KOPT-K1 (cell line): ENCODE measurements around the gene MYLIP.

Experiments
- H3K27ac ChIP-seq: fragments of 200-600 bp; sonication (generic); 2 replicates; pipeline ENCODE4 v1.5.1; 2016; ENCODE audit warnings: antibody characterized with exemption, mild to moderate bottlenecking, low read depth, low read length; ENCODE audit not compliant: poor library complexity, severe bottlenecking
- H3K36me3 ChIP-seq: fragments of 200-600 bp; sonication (generic); 2 replicates; pipeline ENCODE4 v1.5.1; 2017; ENCODE audit warnings: antibody characterized with exemption, mild to moderate bottlenecking, low read length, moderate library complexity; ENCODE audit not compliant: insufficient read depth
- H3K9me3 ChIP-seq: fragments of 200-600 bp; sonication (generic); 2 replicates; pipeline ENCODE4 v1.5.1; 2017; ENCODE audit warnings: antibody characterized with exemption, low read length, mild to moderate bottlenecking; ENCODE audit not compliant: insufficient read depth, poor library complexity, severe bottlenecking

MYLIP gene

GRCh38 chr6:16126861-16127260 is 2.0 kb upstream of the MYLIP start:
- no peaks in the 10 kb centered on the region for H3K9me3 ChIP-seq
- no peaks in the 10 kb centered on the region for H3K36me3 ChIP-seq
- H3K27ac ChIP-seq, result no peak overlapping the region

GRCh38 chr6:16127471-16127870 is 1.4 kb upstream of the MYLIP start:
- H3K36me3 ChIP-seq, result no peaks in the 10 kb centered on the region
- no peaks in the 10 kb centered on the region for H3K9me3 ChIP-seq
- H3K27ac ChIP-seq, result no peak overlapping the region

- no peak overlapping the region for H3K27ac ChIP-seq
- H3K36me3 ChIP-seq, result no peaks in the 10 kb centered on the region
- no peaks in the 10 kb centered on the region for H3K9me3 ChIP-seq
Observed at GRCh38 chr6:16129623-16130401, 926 bp downstream of the MYLIP start.

- H3K36me3 ChIP-seq, result no peaks in the 10 kb centered on the region
- H3K27ac ChIP-seq, result no peak overlapping the region
- H3K9me3 ChIP-seq, result no peaks in the 10 kb centered on the region
Observed at GRCh38 chr6:16130437-16130891, 1.6 kb downstream of the MYLIP start.

DNA sequence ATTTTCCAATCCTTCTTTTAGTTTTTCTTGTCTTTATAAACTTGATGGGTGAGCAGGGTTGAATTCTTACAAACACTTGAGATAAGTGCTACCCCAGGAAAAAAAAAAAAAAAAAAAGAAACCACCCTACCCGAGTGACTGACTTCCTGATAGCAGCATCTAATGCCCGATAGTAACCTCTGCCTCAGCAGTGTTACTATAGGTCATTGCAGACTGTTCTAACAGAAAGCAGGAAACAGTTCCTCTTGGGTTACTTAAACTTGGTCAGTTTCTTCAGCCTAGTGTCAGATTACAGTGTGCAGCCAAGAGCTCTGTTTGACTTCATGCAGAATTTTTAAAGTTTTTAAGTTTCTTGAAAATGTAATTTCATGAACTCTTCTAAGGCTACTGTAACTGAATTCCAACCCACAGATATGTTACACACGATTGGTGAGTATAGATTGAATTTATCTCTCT is 2.1 kb downstream of the MYLIP start:
- H3K9me3 ChIP-seq, result no peaks in the 10 kb centered on the region
- H3K36me3 ChIP-seq, result no peaks in the 10 kb centered on the region
- no peak overlapping the region for H3K27ac ChIP-seq

DNA sequence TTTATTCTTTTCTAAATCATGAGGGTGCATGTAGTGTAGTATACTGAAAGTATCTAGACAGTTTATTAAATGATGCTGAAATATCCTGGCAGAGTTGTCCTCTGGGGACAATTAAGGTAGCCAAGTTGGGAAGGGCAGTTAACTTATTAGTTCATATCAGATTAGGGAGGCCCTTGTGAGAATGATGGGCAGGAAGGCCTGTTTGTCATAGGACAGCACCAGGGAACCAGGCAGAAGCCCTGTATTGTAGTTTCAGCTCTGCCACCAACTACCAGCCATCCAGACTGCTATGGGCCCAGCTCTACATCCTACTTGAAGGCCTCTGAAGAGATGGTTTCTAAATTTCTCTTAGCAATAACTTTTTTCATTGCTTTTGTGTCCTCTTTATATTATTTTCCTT is 4.0 kb downstream of the MYLIP start:
- no peak overlapping the region for H3K27ac ChIP-seq
- no peaks in the 10 kb centered on the region for H3K36me3 ChIP-seq
- no peaks in the 10 kb centered on the region for H3K9me3 ChIP-seq

DNA sequence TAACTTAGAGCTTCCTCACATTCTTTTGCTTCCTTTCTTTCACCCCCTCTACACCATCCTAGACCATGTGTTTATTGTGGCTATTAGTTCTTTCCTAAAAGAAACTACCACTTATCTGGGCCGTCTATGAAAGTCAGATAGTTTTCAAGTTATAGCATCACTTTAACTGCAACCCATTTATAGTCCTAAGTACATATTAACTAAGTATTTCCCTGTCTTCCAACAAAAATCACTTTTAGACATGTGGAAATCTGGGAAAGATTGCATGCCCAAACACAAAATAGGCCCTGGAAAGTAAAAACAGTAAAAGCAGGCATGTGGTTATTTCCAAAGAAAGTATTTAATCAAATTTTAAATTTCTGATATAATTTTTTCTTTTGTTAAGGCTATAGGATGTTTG is 5.5 kb downstream of the MYLIP start:
- Histone ChIP-seq H3K9me3 (no peaks in the 10 kb centered on the region), H3K27ac (no peak overlapping the region), H3K36me3 (no peaks in the 10 kb centered on the region)

DNA sequence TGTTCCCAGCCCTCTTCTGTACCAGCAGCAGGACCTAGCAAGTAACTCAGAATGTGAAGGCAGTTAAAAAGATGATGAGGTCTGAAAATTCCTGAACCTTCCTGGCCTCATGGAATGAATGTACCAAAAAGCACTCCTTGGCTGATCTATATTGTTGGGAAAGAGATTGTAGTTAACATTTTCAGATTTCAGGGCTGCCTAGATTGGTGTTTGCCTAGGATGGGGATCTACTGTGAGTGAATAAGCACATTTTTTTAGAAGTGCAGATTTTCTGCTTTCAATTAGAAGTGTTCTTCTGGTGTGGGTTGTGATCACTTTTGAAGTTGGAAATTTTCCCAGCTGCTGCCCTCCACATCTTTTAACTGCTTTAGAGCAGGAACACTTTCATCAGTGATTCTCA is 6.2 kb downstream of the MYLIP start:
- Histone ChIP-seq H3K27ac (no peak overlapping the region), H3K9me3 (no peaks in the 10 kb centered on the region), H3K36me3 (no peaks in the 10 kb centered on the region)

DNA sequence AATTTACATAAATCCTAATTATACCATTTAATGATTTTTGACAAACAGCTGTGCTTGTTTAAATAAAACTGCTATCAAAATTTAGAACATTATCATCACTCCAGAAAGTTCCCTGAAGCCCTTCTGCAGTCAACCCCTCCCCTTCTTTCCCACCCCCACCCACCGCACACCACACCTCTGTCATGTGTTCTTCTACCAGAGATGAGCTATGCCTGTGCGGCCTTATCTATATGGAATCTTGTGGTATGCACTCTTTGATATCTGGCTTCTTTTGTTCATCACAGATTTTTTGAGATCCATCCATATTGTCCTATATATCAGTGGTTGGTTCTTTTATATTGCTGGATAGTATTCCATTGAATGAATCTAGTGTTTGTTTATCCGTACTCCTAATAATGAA is 7.2 kb downstream of the MYLIP start:
- Histone ChIP-seq H3K9me3 (no peaks in the 10 kb centered on the region), H3K27ac (no peak overlapping the region), H3K36me3 (no peaks in the 10 kb centered on the region)

- Histone ChIP-seq H3K9me3 (no peaks in the 10 kb centered on the region), H3K27ac (no peak overlapping the region), H3K36me3 (no peaks in the 10 kb centered on the region)
Observed at GRCh38 chr6:16136621-16137450, 8.0 kb downstream of the MYLIP start.

- no peaks in the 10 kb centered on the region for H3K36me3 ChIP-seq
- H3K27ac ChIP-seq, result no peak overlapping the region
- no peaks in the 10 kb centered on the region for H3K9me3 ChIP-seq
Observed at GRCh38 chr6:16137451-16137801, 8.5 kb downstream of the MYLIP start.

DNA sequence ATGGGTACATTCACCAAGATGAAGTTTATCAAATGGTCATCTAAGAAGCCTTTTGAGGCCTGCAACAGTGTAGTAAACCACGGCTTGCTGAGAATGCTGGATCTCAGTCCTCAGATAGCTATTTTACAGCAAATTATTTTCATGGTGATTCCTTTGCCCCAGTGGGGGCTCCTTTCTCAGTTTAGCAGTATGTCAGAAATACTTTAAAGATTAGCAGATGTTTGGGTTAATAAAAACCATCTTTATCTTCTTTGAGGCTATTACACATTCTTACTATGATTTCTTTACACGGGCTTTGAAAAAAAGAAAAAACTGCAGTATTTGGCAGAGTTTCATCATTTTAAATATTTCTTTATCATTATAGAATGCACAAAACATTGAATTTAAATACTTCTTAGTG is 10.7 kb downstream of the MYLIP start:
- Histone ChIP-seq H3K36me3 (no peaks in the 10 kb centered on the region), H3K27ac (no peak overlapping the region), H3K9me3 (no peaks in the 10 kb centered on the region)

DNA sequence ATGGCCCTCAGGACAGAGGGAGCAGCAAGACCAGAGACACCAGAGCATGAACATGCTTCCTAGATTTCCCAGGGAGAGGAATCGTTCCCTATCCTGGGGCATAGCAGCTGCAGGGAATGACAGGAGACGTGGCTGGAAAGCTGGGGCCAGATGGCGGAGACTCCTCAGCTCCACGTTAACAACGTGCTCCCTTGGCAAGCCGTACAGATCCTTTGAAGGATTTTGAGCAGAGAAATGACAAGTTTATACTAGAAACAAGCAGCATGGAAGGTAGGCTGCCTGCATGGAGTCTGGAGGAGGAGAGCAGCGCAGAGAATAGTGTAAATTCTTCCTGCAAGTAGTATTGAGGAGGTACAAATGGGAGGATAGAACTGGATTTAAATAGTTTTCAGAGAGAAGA is 11.7 kb downstream of the MYLIP start:
- Histone ChIP-seq H3K36me3 (no peaks in the 10 kb centered on the region), H3K27ac (no peak overlapping the region), H3K9me3 (no peaks in the 10 kb centered on the region)

DNA sequence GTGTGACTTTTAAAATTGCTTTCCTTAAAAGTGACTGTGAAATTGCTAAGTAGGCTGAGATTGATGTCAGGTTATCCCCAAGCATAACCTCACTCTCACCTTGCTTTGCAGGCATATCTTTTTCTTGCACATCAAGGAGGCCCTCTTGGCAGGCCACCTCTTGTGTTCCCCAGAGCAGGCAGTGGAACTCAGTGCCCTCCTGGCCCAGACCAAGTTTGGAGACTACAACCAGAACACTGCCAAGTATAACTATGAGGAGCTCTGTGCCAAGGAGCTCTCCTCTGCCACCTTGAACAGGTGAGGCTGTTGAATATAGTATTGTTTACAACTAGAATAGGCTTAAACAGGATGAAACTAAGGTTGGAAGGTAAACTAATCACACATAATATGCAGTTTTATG is 12.6 kb downstream of the MYLIP start:
- Histone ChIP-seq H3K27ac (no peak overlapping the region), H3K9me3 (no peaks in the 10 kb centered on the region), H3K36me3 (no peaks in the 10 kb centered on the region)

DNA sequence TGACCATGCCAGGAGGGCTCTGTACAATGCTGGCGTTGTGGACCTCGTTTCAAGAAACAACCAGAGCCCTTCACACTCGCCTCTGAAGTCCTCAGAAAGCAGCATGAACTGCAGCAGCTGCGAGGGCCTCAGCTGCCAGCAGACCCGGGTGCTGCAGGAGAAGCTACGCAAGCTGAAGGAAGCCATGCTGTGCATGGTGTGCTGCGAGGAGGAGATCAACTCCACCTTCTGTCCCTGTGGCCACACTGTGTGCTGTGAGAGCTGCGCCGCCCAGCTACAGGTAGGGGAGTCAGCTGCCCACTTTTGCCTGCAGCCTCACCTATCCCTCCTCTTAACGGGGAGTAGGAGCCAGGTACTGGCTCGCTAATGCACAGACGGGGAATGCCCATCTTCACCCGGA is 16.2 kb downstream of the MYLIP start:
- H3K27ac ChIP-seq, result no peak overlapping the region
- H3K9me3 ChIP-seq, result no peaks in the 10 kb centered on the region
- no peaks in the 10 kb centered on the region for H3K36me3 ChIP-seq

DNA sequence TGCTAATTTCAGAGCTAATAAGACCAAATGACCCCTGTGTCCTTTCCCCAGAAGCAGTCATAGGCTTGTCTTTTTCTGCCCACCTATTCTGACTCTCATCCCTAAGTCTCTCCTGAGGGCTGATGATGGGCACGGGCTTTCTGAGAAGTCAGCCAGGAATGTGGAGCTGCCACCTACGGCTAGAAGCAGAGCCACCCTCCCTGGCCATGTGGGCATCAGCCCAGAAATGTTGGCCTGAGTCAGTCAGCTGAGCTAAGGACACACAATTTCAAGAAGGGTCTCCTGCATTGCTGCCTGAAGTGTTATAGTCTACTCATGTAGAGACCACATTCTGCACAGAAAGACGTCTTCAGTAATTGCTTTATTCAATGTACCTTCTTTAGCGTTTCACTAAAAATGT is 17.1 kb downstream of the MYLIP start:
- H3K36me3 ChIP-seq, result no peaks in the 10 kb centered on the region
- H3K9me3 ChIP-seq, result no peaks in the 10 kb centered on the region
- no peak overlapping the region for H3K27ac ChIP-seq
